Measurements from ENCODE around the gene SURF4. TPM values are rescaled to one million over a fixed set of nuclear protein-coding genes. Genes with fewer than 3 reads are reported as not detected.

SURF4 gene
- total and polyA plus RNA-seq, 2 donors (not counting 1 experiment from before 2014, with no cell fraction given) = 34.7 to 43.8 TPM

- Histone ChIP-seq H3K4me3 (ENCODE audit: control extremely low read depth in 1 of 5, extremely low read depth in 1 of 5, insufficient read depth in 1 of 5, low read depth in 2 of 5, low read length in 4 of 5) (no peak overlapping the region), H3K9me3 (ENCODE audit: control extremely low read depth in 1 of 3, control insufficient read depth in 2 of 3, insufficient read depth in 1 of 3, low read length in 2 of 3) (no peaks in the 10 kb centered on the region), H2AFZ (ENCODE audit: insufficient read depth, low read depth, low read length, poor library complexity, severe bottlenecking) (no peak overlapping the region), H4K20me1 (ENCODE audit: control insufficient read depth, insufficient read depth, low read length, poor library complexity, severe bottlenecking) (no peaks in the 10 kb centered on the region), H3K9ac (ENCODE audit: low read length) (no peak overlapping the region), H3K4me1 (ENCODE audit: control insufficient read depth in 2 of 2, insufficient read depth in 2 of 2, low read length in 2 of 2) (no peaks in the 10 kb centered on the region), H3K27ac (ENCODE audit: low read length in 2 of 2) (no peak overlapping the region), H3K79me2 (ENCODE audit: control insufficient read depth, insufficient read depth, low read length) (no peaks in the 10 kb centered on the region), H3K36me3 (replicated peaks in 1 of 2; ENCODE audit: control extremely low read depth in 1 of 2, control insufficient read depth in 1 of 2, extremely low read depth in 1 of 2, insufficient read depth in 2 of 2, low read length in 1 of 2) (peaks cover 0 to under 1% of the 10 kb centered on the region in 2 experiments), H3K27me3 (replicated peaks in 1 of 4; ENCODE audit: control extremely low read depth in 1 of 4, control insufficient read depth in 3 of 4, insufficient read depth in 4 of 4, low read length in 3 of 4) (no peaks in the 10 kb centered on the region), H3K4me2 (replicated peaks; ENCODE audit: low read depth, low read length, poor library complexity, severe bottlenecking) (no peak overlapping the region)
- Mint-ChIP-seq H3K4me3 (no peak overlapping the region), H3K9me3 (ENCODE audit: insufficient read depth) (no peaks in the 10 kb centered on the region), H3K27ac (no peak overlapping the region), H3K27me3 (no peaks in the 10 kb centered on the region), H3K4me1 (no peaks in the 10 kb centered on the region)
- TF ChIP-seq CTCF (IDR thresholded peaks at IDR 0.05) (no peak), EZH2 (IDR thresholded peaks at IDR 0.05; ENCODE audit: borderline replicate concordance, insufficient read depth, low read depth, low read length, poor library complexity, severe bottlenecking) (no peak)
- no peak for DNase-seq
- intact Hi-C loops (cut with micrococcal nuclease) = no loop called here
- 88% methylated on average over 4 of the region's 6 CpGs for WGBS (ENCODE audit: insufficient coverage)
- ChIA-PET POLR2A (no interaction called here), CTCF (interaction anchor here (0.5 to 0.7 kb wide), 2 partner anchors 110 to 639 kb away, joined by 3 to 5 read pairs; no protein-coding TSS in a partner anchor)
- ATAC-seq (ENCODE audit: low read depth) = no peak
Measured at GRCh38 chr9:133397370-133397769, 21.5 kb upstream of the SURF4 start.

GRCh38 chr9:133396952-133397351, 21.1 kb upstream of the SURF4 start:
- Mint-ChIP-seq H3K27ac (no peak overlapping the region), H3K9me3 (ENCODE audit: insufficient read depth) (no peaks in the 10 kb centered on the region), H3K4me3 (no peak overlapping the region), H3K4me1 (no peaks in the 10 kb centered on the region), H3K27me3 (no peaks in the 10 kb centered on the region)
- H2AFZ ChIP-seq (ENCODE audit: insufficient read depth, low read depth, low read length, poor library complexity, severe bottlenecking) = no peak overlapping the region
- ChIA-PET CTCF (interaction anchor here (0.7 kb wide), 1 partner anchor 639 kb away, joined by 3 read pairs; no protein-coding TSS in a partner anchor), POLR2A (no interaction called here)
- H3K4me3 ChIP-seq (ENCODE audit: control extremely low read depth in 1 of 5, extremely low read depth in 1 of 5, insufficient read depth in 1 of 5, low read depth in 2 of 5, low read length in 4 of 5) = no peak overlapping the region
- H3K79me2 ChIP-seq (ENCODE audit: control insufficient read depth, insufficient read depth, low read length) = no peaks in the 10 kb centered on the region
- no peaks in the 10 kb centered on the region for H4K20me1 ChIP-seq (ENCODE audit: control insufficient read depth, insufficient read depth, low read length, poor library complexity, severe bottlenecking)
- no peaks in the 10 kb centered on the region for H3K4me1 ChIP-seq (ENCODE audit: control insufficient read depth in 2 of 2, insufficient read depth in 2 of 2, low read length in 2 of 2)
- no peaks in the 10 kb centered on the region for H3K27me3 ChIP-seq (replicated peaks in 1 of 4; ENCODE audit: control extremely low read depth in 1 of 4, control insufficient read depth in 3 of 4, insufficient read depth in 4 of 4, low read length in 3 of 4)
- intact Hi-C loops (cut with micrococcal nuclease) = no loop called here
- no peaks in the 10 kb centered on the region for H3K9me3 ChIP-seq (ENCODE audit: control extremely low read depth in 1 of 3, control insufficient read depth in 2 of 3, insufficient read depth in 1 of 3, low read length in 2 of 3)
- no peak for TF ChIP-seq CTCF (IDR thresholded peaks at IDR 0.05)
- TF ChIP-seq EZH2 (IDR thresholded peaks at IDR 0.05; ENCODE audit: borderline replicate concordance, insufficient read depth, low read depth, low read length, poor library complexity, severe bottlenecking) = no peak
- WGBS (ENCODE audit: insufficient coverage) = 55% methylated on average over 14 of the region's 14 CpGs
- no peak overlapping the region for H3K27ac ChIP-seq (ENCODE audit: low read length in 2 of 2)
- no peak overlapping the region for H3K4me2 ChIP-seq (replicated peaks; ENCODE audit: low read depth, low read length, poor library complexity, severe bottlenecking)
- no peak for DNase-seq
- no peak overlapping the region for H3K9ac ChIP-seq (ENCODE audit: low read length)
- ATAC-seq (ENCODE audit: low read depth) = no peak
- H3K36me3 ChIP-seq (replicated peaks in 1 of 2; ENCODE audit: control extremely low read depth in 1 of 2, control insufficient read depth in 1 of 2, extremely low read depth in 1 of 2, insufficient read depth in 2 of 2, low read length in 1 of 2) = no peaks in the 10 kb centered on the region
